AG09309 (cell line): ENCODE measurements around the gene EMD.

ENCODE experiments used
- DNase-seq: peaks from one replicate; pipeline ENCODE4 v3.0.0-alpha.2; 2010; ENCODE audit warnings: low read depth
- H3K4me3 ChIP-seq: 2 replicates; pipeline ENCODE4 v1.5.1; 2011; ENCODE audit warnings: mild to moderate bottlenecking, low read depth, low read length, moderate library complexity; ENCODE audit not compliant: control insufficient read depth
- CTCF ChIP-seq: IDR thresholded peaks from 2 replicates; pipeline ENCODE4 v1.5.1; 2011; ENCODE audit warnings: mild to moderate bottlenecking, low read depth, low read length, inconsistent platforms; ENCODE audit not compliant: insufficient read depth, control insufficient read depth; ENCODE audit errors: missing control alignments

The EMD gene

DNA sequence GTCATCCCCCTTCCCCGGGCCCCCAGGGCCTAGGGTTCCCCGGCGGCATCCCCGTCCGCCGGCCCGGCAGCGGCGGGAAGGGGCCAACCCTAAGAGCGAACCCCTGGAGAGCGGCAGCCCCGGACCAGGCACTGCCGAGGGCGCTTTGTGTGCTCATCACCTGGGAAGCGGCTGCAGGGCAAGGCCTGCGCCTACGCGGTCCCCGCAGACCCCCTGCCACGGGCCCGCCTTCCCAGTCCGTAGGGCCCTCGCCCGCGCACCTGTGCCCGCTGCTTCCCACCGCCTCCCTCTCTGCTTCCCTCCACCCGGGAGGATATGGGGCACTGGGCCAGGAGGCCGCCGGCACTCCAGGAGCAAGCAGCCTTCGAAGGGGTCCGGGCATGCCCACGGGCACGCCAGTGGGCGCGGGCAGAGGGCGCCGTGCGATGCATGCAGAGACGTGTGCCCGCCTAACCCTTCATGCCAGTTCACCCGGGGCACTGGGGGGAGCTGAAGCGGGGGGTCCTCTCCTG lies 7.2 kb upstream of the EMD start:
- no peak for TF ChIP-seq CTCF
- DNase-seq = no peak
- peak overlapping the region; percentile 54 for H3K4me3 ChIP-seq

GRCh38 chrX:154372612-154373022 lies 6.5 kb upstream of the EMD start:
- no peak for TF ChIP-seq CTCF
- no peak overlapping the region for H3K4me3 ChIP-seq

DNA sequence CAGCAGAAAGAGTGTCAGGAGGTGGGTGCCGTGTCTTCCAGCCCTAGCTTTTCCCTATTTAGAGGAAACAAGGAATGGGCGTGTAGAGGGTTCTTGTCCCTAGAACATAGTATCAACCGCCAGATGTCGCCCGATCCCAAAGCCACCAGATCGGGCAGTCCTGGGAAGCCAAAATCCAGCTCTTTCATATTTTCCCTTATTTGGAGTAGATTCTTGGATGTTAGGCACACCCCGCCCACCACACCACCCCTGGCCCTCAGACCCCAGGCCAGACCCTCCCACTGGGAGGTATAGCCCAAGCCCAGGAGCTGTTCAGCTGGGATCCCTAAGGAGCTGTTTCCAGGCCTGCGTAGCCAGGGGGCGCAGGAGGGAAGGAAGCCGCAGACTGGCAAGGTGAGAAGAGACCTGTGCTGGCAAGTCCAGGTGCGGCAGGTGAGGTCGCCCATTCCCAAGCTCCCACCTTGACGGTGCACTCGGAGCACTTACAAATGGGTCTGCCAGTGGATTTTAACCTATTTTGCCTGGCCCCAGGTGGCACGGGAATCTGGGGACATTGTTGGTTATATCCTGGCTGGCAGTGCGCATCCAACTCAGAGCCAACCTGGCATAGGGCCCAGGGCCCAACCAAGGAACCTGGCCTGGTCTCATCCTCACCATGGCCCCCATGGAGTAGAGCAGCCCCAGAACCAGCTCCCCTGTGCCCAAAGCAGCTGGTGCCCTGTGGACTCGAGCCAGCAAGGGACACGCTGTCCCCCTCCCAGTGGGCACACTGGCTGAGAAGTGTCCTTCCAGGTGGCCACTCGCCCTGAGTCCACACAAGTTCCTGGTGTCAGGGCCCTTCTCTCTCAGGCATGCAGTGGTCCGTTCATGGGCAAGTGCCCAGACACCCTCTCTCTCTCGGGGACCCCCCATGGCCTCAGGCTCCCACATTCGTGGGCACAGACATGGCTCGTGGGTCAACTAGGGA lies 5.5 kb upstream of the EMD start:
- DNase-seq = no peak
- peak; percentile 53 for TF ChIP-seq CTCF
- peak overlapping the region; percentile 55 for H3K4me3 ChIP-seq

More at GRCh38 chrX:154372612-154373022, 6.5 kb upstream of the EMD start:
- no peak for DNase-seq

- no peak for TF ChIP-seq CTCF
- H3K4me3 ChIP-seq = peak within 1 kb of the TSS; percentile 55
- DNase-seq = no peak
Measured at GRCh38 chrX:154374313-154375155, 4.6 kb upstream of the EMD start, which contains the start of gene FLNA. TSS of gene FLNA (minus strand) at chrX:154374634. CDS start at chrX:154371245, 3,389 bp downstream.

- no peak for DNase-seq
- H3K4me3 ChIP-seq = peak overlapping the region; percentile 37
- TF ChIP-seq CTCF = no peak
Measured at GRCh38 chrX:154375156-154375504, 4.0 kb upstream of the EMD start.

GRCh38 chrX:154376774-154377173 lies 2.3 kb upstream of the EMD start:
- H3K4me3 ChIP-seq = no peak overlapping the region
- no peak for DNase-seq
- TF ChIP-seq CTCF = no peak
